Muscle of leg (tissue), 11 donors: ENCODE measurements around the gene ATP6V1G3. TPM values are rescaled to one million over a fixed set of nuclear protein-coding genes. Genes with fewer than 3 reads are reported as not detected.
"Not testable (repeated sequence)": the region's sequence is repeated elsewhere in the genome, so short reads cannot be mapped to it uniquely, and the experiment has no call there.

Experiments
- DNase-seq: peaks from one replicate; pipeline ENCODE4 v3.0.0; 2013
- H3K27ac ChIP-seq: one replicate; pipeline ENCODE4 v1.5.1; 2013; ENCODE audit warnings: mild to moderate bottlenecking, low read length, control low read depth
- H3K27me3 ChIP-seq: one replicate; pipeline ENCODE4 v1.6.1; 2013; ENCODE audit warnings: low read length; ENCODE audit not compliant: control insufficient read depth, insufficient read depth
- H3K36me3 ChIP-seq: one replicate; pipeline ENCODE4 v1.6.1; 2013; ENCODE audit warnings: low read length; ENCODE audit not compliant: control insufficient read depth, insufficient read depth
- H3K4me1 ChIP-seq: one replicate; pipeline ENCODE4 v1.6.1; 2013; ENCODE audit warnings: low read length; ENCODE audit not compliant: control insufficient read depth, insufficient read depth
- H3K4me3 ChIP-seq: one replicate; pipeline ENCODE4 v1.5.1; 2013; ENCODE audit warnings: low read length, control low read depth
- H3K9me3 ChIP-seq: replicated peaks from 2 replicates; pipeline ENCODE4 v1.6.1; 2013; ENCODE audit warnings: low read depth, low read length; ENCODE audit not compliant: control insufficient read depth
- WGBS: methylation state at CpG from one replicate; pipeline ENCODE4 v1.1.5; 2013; ENCODE audit warnings: missing lambda C conversion rate; ENCODE audit not compliant: insufficient coverage; 5-methylcytosine and 5-hydroxymethylcytosine counted together
- polyA plus RNA-seq, 8 donors: library from polyadenylated mRNA; unstranded; fragments of 120-200 nt; gene quantifications; one replicate each; pipeline versions ENCODE4 v1.2.1 to v1.2.3, GENCODE V29; 2013; ENCODE audit warnings: inconsistent platforms in 1 of 8, low replicate concordance in 1 of 8; ENCODE audit not compliant: insufficient read length in 8 of 8, insufficient read depth in 1 of 8
- total RNA-seq: library from RNA; stranded (reverse); fragments of 120-200 nt; gene quantifications from one replicate; pipeline ENCODE4 v1.2.4, GENCODE V29; 2013

ATP6V1G3 gene
- total and polyA plus RNA-seq, 9 donors, result not detected

DNA sequence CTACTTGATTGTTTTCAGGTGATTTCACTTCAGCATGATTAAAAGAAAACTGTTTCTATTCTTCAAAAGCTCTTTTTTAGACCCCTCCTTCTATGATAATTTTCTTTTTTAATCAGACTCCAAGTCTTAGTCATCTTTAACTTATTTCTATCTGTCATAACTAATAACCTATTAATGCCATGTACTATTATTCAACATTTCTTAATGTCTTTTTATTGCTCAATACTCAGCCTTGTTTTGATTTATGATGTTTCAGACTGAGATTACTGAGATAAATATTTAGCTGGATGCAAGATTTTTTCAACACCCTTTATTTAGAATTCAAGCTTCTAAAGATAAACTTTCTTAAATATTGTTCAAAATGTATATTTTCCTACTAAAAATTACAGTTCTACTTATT lies 53.6 kb downstream of the ATP6V1G3 start:
- Histone ChIP-seq H3K27ac (no peak overlapping the region), H3K9me3 (no peaks in the 10 kb centered on the region), H3K4me3 (no peak overlapping the region), H3K4me1 (no peaks in the 10 kb centered on the region), H3K27me3 (no peaks in the 10 kb centered on the region), H3K36me3 (no peaks in the 10 kb centered on the region)
- DNase-seq, result no peak

DNA sequence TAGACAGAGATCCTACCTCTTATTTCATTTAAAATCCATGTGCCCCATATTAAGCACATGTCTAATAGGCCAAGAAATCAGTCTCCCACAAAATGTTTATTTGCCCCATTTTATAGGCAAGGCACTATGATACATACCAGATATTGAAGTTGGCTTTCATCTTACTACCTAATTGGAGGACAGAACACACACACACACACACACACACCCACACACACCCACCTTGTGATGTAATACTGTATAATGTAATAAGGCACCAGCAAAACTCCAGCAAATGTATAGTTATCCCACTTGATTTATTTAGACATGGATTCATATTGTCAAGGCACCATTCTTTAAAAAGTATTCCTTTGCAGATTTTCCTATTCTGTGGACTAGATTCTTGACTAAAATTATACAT lies 56.8 kb downstream of the ATP6V1G3 start:
- H3K27ac ChIP-seq, result no peak overlapping the region
- DNase-seq, result no peak
- no peak overlapping the region for H3K4me3 ChIP-seq
- H3K9me3 ChIP-seq, result no peaks in the 10 kb centered on the region
- no peaks in the 10 kb centered on the region for H3K36me3 ChIP-seq
- no peaks in the 10 kb centered on the region for H3K4me1 ChIP-seq
- no peaks in the 10 kb centered on the region for H3K27me3 ChIP-seq

DNA sequence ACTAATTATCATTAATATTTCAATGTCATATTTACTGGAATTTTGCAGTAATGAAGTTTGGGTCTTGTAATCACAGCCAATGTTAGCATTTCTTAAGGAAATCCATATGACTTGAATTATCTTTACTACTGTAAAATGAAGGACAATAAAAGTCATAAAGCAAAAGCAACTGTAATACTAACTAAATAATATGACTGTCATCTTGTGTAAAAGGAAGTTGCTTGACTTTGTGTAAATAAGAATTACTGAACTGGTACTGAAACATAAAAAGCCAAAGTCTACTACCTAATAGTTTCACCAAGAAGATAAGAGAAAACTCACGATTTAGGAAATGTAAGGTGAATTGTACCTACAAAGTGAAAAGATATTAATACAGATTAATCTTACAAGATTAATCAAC lies 57.5 kb downstream of the ATP6V1G3 start:
- WGBS, result no CpG with 5 or more reads among the region's 1 CpG
- no peak overlapping the region for H3K4me3 ChIP-seq
- H3K27me3 ChIP-seq, result no peaks in the 10 kb centered on the region
- H3K9me3 ChIP-seq, result no peaks in the 10 kb centered on the region
- H3K36me3 ChIP-seq, result no peaks in the 10 kb centered on the region
- no peak overlapping the region for H3K27ac ChIP-seq
- DNase-seq, result no peak
- H3K4me1 ChIP-seq, result no peaks in the 10 kb centered on the region

DNA sequence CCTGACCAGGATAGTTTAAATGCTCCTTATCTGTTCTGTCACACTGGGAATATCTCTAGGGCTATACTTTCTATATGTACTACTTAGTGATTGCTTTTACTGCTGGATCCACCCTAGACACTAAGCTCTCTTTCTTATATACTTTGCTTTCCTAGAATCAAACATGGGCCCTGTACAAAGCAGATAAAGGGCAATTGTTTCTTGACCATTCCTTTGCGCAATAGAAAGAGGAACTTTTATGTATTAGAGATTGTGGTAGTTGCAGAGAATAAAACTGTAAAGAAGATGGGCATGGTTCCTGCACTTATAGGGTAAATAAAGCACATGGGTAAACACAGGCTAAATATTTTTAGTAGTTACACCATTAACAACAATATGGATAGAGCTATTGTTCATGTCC lies 58.8 kb downstream of the ATP6V1G3 start:
- Histone ChIP-seq H3K36me3 (no peaks in the 10 kb centered on the region), H3K4me1 (no peaks in the 10 kb centered on the region), H3K9me3 (no peaks in the 10 kb centered on the region), H3K27me3 (no peaks in the 10 kb centered on the region), H3K27ac (no peak overlapping the region), H3K4me3 (no peak overlapping the region)
- DNase-seq, result no peak
- WGBS, result no CpG with 5 or more reads among the region's 1 CpG

DNA sequence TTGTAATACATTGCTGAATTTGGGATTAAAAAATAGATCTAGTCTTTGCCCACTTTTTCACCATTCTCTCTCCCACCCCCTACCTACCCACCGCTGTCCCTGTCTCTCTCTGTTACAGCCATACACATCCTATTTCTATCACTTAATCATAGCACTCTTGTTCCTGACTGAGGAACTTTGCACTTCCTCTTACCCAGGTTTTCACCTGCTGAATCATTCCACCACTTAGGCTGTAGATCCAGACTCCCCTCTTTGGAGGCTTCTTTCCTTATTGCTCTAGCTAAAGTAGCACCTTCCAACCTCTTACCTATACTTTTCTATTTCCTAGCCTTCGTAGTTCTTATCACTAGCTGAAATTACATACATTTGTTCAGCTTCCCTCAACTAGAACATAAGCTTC lies 59.6 kb downstream of the ATP6V1G3 start:
- H3K9me3 ChIP-seq, result no peaks in the 10 kb centered on the region
- no peaks in the 10 kb centered on the region for H3K36me3 ChIP-seq
- no peaks in the 10 kb centered on the region for H3K27me3 ChIP-seq
- 67% methylated on average over 2 of the region's 2 CpGs for WGBS
- no peak overlapping the region for H3K27ac ChIP-seq
- no peak overlapping the region for H3K4me3 ChIP-seq
- no peak for DNase-seq
- no peaks in the 10 kb centered on the region for H3K4me1 ChIP-seq

DNA sequence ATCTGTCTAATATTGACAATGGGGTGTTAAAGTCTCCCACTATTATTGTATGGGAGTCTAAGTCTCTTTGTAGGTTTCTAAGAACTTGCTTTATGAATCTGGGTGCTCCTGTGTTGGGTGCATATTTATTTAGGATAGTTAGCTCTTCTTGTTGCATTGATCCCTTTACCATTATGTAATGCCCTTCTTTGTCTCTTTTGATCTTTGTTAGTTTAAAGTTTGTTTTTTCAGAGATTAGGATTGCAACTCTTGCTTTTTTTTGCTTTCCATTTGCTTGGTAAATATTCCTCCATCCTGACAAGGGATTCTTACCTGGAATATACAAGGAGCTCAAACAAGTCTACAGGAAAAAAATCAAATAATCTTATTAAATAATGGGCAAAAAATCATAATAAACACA lies 63.1 kb downstream of the ATP6V1G3 start:
- not testable (repeated sequence) for H3K27me3 ChIP-seq, H3K4me1 ChIP-seq, DNase-seq, H3K27ac ChIP-seq, H3K9me3 ChIP-seq, H3K4me3 ChIP-seq, H3K36me3 ChIP-seq

Other genes with a start within 250 kb of the ATP6V1G3 start
- 4.7 TPM for gene PTPRC, start 98.4 kb upstream of the ATP6V1G3 start, total RNA-seq
- 1 to 10 TPM; 3.4 to 5.8 (median 4.7) TPM for gene PTPRC, start 98.4 kb upstream of the ATP6V1G3 start, polyA plus RNA-seq